IPS DF 4.7 (cell line): Measurements from ENCODE around the gene SPRED3.

Experiments
- DNase-seq: peaks from one replicate; pipeline ENCODE4 v3.0.0-alpha.2; 2013; ENCODE audit warnings: low spot score; ENCODE audit errors: extremely low read depth

The SPRED3 gene

GRCh38 chr19:38444026-38444425, 55.5 kb downstream of the SPRED3 start:
- no peak for DNase-seq

- DNase-seq, result no peak
Measured at GRCh38 chr19:38445362-38445761, 56.9 kb downstream of the SPRED3 start.

- no peak for DNase-seq
Measured at GRCh38 chr19:38448225-38448624, 59.7 kb downstream of the SPRED3 start.
